GM12874 (cell line): ENCODE results near the gene NCOA3.

Source experiments
- CTCF ChIP-seq: IDR thresholded peaks from 2 replicates; pipeline ENCODE4 v1.5.1; 2011; ENCODE audit warnings: low read depth, mild to moderate bottlenecking, control low read depth, low read length, moderate library complexity; ENCODE audit not compliant: insufficient read depth

Gene NCOA3

GRCh38 chr20:47623206-47623605, 121.5 kb downstream of the NCOA3 start:
- TF ChIP-seq CTCF: no peak

GRCh38 chr20:47627540-47627939, 125.9 kb downstream of the NCOA3 start:
- TF ChIP-seq CTCF: no peak

- TF ChIP-seq CTCF: no peak
These were observed 128.2 kb downstream of the NCOA3 start for GRCh38 chr20:47629907-47630306.

GRCh38 chr20:47631078-47631477, 129.4 kb downstream of the NCOA3 start:
- no peak for TF ChIP-seq CTCF

- no peak for TF ChIP-seq CTCF
These were observed 133.6 kb downstream of the NCOA3 start for GRCh38 chr20:47635256-47635655.

GRCh38 chr20:47638851-47639250, 137.2 kb downstream of the NCOA3 start:
- TF ChIP-seq CTCF: no peak

GRCh38 chr20:47642118-47642517, 140.4 kb downstream of the NCOA3 start:
- no peak for TF ChIP-seq CTCF

- TF ChIP-seq CTCF: no peak
These were observed 140.9 kb downstream of the NCOA3 start for GRCh38 chr20:47642624-47643023.
